Chondrocyte (in vitro differentiated cells): ENCODE measurements around the gene CYP1B1. TPM values are rescaled to one million over a fixed set of nuclear protein-coding genes. Genes with fewer than 3 reads are reported as not detected.
A peak's percentile ranks its signal among the peaks of the same experiment; 100 is the strongest.
"Not testable (repeated sequence)": the region's sequence is repeated elsewhere in the genome, so short reads cannot be mapped to it uniquely, and the experiment has no call there.

Source experiments
- DNase-seq: peaks from one replicate; pipeline ENCODE4 v3.0.0; 2021; ENCODE audit warnings: mixed read lengths, low spot score
- H3K27ac Mint-ChIP-seq: one replicate; pipeline ENCODE4 v1.8.0; 2021; ENCODE audit warnings: mild to moderate bottlenecking, moderate library complexity, mixed read lengths; ENCODE audit not compliant: unreplicated experiment
- H3K27me3 Mint-ChIP-seq: 2 replicates; pipeline ENCODE4 v1.8.0; 2021; ENCODE audit warnings: low read depth, mixed read lengths
- H3K36me3 Mint-ChIP-seq: 2 replicates; pipeline ENCODE4 v1.8.0; 2021; ENCODE audit warnings: low read depth, mixed read lengths
- H3K4me1 Mint-ChIP-seq: 2 replicates; pipeline ENCODE4 v1.8.0; 2021; ENCODE audit warnings: low read depth, mild to moderate bottlenecking, mixed read lengths
- H3K4me3 Mint-ChIP-seq: one replicate; pipeline ENCODE4 v1.8.0; 2021; ENCODE audit warnings: mild to moderate bottlenecking, moderate library complexity, mixed read lengths; ENCODE audit not compliant: unreplicated experiment
- H3K9me3 Mint-ChIP-seq: 2 replicates; pipeline ENCODE4 v1.8.0; 2021; ENCODE audit warnings: low read depth, mixed read lengths
- total RNA-seq: library from RNA; stranded (reverse); gene quantifications from 3 replicates; pipeline ENCODE4 v1.2.1, GENCODE V29; 2021
- TF ChIP-seq, protein P1 (sequence below): fragments of 200-600 bp; sonication (generic); IDR thresholded peaks from 2 replicates; pipeline ENCODE4 v1.5.0; 2021; ENCODE audit warnings: antibody characterized with exemption, mild to moderate bottlenecking, moderate library complexity

Gene CYP1B1
- total RNA-seq, 1 donor from 2014 or later: 135 TPM

- H3K27me3 Mint-ChIP-seq: no peaks in the 10 kb centered on the region
- peaks cover 2% of the 10 kb centered on the region for H3K36me3 Mint-ChIP-seq
- no peak overlapping the region for H3K4me3 Mint-ChIP-seq
- TF ChIP-seq, protein P1, sequence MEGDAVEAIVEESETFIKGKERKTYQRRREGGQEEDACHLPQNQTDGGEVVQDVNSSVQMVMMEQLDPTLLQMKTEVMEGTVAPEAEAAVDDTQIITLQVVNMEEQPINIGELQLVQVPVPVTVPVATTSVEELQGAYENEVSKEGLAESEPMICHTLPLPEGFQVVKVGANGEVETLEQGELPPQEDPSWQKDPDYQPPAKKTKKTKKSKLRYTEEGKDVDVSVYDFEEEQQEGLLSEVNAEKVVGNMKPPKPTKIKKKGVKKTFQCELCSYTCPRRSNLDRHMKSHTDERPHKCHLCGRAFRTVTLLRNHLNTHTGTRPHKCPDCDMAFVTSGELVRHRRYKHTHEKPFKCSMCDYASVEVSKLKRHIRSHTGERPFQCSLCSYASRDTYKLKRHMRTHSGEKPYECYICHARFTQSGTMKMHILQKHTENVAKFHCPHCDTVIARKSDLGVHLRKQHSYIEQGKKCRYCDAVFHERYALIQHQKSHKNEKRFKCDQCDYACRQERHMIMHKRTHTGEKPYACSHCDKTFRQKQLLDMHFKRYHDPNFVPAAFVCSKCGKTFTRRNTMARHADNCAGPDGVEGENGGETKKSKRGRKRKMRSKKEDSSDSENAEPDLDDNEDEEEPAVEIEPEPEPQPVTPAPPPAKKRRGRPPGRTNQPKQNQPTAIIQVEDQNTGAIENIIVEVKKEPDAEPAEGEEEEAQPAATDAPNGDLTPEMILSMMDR: no peak
- peaks cover 50% of the 10 kb centered on the region for H3K4me1 Mint-ChIP-seq
- H3K9me3 Mint-ChIP-seq: peaks cover 7% of the 10 kb centered on the region
- no peak for DNase-seq
- no peak overlapping the region for H3K27ac Mint-ChIP-seq
Measured at GRCh38 chr2:38113051-38113450, 37.1 kb upstream of the CYP1B1 start.

DNA sequence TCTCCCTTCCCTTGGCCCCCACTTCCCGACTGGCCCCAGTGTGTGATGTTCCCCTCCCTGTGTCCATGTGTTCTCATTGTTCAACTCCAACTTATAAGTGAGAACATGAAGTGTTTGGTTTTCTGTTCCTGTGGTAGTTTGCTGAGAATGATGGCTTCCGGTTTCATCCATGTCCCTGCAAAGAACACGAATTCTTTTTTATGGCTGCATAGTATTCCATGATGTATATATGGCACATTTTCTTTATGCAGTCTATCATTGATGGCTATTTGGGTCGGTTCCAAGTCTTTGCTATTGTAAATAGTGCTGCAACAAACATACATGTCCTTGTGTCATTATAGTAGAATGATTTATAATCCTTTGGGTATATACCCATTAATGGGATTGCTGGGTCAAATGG is 35.4 kb upstream of the CYP1B1 start:
- not testable (repeated sequence) for H3K27ac Mint-ChIP-seq, H3K36me3 Mint-ChIP-seq, DNase-seq, H3K9me3 Mint-ChIP-seq, H3K4me3 Mint-ChIP-seq, H3K27me3 Mint-ChIP-seq
- H3K4me1 Mint-ChIP-seq: peaks cover 54% of the 10 kb centered on the region

- TF ChIP-seq, protein P1: no peak
- Mint-ChIP-seq H3K4me1 (peaks cover 50% of the 10 kb centered on the region), H3K27ac (peak overlapping the region; percentile 73), H3K36me3 (peaks cover 2% of the 10 kb centered on the region), H3K4me3 (no peak overlapping the region), H3K9me3 (peaks cover 9% of the 10 kb centered on the region), H3K27me3 (no peaks in the 10 kb centered on the region)
- no peak for DNase-seq
Measured at GRCh38 chr2:38109732-38110181, 33.8 kb upstream of the CYP1B1 start.

DNA sequence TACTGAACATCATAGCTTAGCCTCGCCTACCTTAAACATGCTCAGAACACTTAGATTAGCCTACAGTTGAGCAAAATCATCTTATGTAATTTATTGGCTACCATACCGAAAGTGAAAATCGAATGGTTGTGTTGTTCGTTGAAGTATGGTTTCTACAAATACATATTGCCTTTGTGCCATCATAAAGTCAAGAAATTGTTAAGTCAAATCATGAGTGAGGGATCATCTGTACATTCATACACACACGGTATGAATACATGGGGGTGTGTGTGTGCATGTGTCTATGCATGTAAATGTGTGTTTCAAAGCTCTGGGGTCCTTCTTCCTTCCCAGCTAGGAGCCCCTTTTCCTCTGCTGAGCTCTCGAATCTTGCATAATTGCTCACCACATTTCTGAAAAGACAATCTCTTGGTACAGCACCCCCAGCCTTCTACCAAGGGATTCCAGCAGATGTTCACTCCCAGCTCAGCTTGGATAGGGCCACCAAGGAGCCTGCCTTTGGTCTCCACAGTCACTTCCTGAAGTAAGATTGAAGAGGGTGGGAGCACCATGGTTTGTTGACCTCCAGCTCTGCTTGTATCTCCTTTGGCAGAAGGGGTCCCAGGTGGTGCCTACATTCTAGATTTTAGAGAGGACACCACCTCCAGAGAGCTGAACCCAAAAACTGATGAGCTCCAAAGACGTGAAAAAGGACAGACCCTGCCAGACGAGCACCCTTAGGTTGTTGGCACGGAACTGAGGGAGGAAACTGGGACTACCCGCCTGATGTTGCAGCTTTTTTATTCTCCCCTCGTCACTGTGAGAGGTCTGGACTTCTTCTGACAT is 33.2 kb upstream of the CYP1B1 start:
- Mint-ChIP-seq H3K27me3 (no peaks in the 10 kb centered on the region), H3K4me1 (peaks cover 50% of the 10 kb centered on the region), H3K27ac (peak overlapping the region; percentile 46), H3K4me3 (no peak overlapping the region), H3K36me3 (peaks cover 2% of the 10 kb centered on the region), H3K9me3 (peaks cover 13% of the 10 kb centered on the region)
- DNase-seq: no peak
- TF ChIP-seq, protein P1: no peak

- peak overlapping the region; percentile 51 for H3K27ac Mint-ChIP-seq
- peaks cover 2% of the 10 kb centered on the region for H3K36me3 Mint-ChIP-seq
- no peaks in the 10 kb centered on the region for H3K27me3 Mint-ChIP-seq
- TF ChIP-seq, protein P1: no peak
- no peak for DNase-seq
- peaks cover 42% of the 10 kb centered on the region for H3K4me1 Mint-ChIP-seq
- H3K9me3 Mint-ChIP-seq: peaks cover 15% of the 10 kb centered on the region
- no peak overlapping the region for H3K4me3 Mint-ChIP-seq
Measured at GRCh38 chr2:38107738-38108410, 31.9 kb upstream of the CYP1B1 start.
